Hematopoietic multipotent progenitor cell treated with erythropoietin and hydrocortisone succinate and interleukin-3 and kit ligand, for 17 days (in vitro differentiated cells): Measurements from ENCODE around the gene HMX3.
"Not testable (repeated sequence)": the region's sequence is repeated elsewhere in the genome, so short reads cannot be mapped to it uniquely, and the experiment has no call there.

ENCODE experiments used
- DNase-seq: peaks from one replicate; pipeline ENCODE4 v3.0.0-alpha.2; 2015; ENCODE audit warnings: low spot score

Gene HMX3

DNA sequence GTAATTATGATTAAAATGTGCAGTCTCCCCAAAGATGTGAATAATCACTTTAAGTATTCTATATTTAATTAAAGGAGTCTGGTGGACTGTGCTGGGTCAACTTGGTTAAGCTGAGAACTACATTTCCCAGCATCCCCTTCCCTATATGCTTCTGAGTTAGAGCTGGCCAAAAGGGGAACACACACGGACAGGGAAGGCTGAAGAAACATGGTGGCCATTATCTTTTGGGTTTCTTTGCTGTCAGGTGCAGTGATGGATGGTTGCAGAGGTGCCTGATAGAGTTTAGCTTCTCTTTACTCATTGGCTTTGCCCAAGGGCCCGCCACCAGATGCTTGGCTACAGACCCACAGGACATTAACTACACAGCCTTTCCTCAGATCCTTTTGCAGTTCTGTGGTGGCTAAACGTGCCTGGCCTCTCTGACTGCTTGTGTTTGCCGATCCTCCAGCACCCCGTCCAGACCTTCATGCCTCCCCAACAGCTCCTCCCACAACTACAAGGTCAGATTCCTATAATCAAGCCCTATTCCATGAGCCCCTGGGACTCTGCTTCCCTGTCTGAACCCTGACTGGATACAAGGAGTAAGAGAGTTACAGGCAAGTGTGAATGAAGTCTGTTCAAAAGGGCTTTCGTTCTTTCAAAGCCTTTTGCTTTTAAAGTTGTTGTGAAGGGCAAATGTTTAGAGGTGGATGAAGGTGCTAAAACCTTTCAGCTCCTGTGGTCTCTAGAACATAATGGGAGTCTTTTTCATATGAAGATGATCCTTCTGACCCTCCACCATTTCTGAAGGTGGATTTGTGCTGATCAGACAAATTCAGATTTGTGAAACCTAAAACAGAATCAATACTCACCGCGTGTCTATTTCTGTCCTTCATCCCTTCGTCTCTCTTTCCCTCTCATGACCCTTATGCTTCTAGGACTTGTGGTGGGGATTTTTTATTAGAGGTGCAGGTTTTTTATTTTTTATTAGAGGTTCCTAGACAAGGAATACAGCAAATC, 39.9 kb downstream of the HMX3 start:
- DNase-seq, result no peak

DNA sequence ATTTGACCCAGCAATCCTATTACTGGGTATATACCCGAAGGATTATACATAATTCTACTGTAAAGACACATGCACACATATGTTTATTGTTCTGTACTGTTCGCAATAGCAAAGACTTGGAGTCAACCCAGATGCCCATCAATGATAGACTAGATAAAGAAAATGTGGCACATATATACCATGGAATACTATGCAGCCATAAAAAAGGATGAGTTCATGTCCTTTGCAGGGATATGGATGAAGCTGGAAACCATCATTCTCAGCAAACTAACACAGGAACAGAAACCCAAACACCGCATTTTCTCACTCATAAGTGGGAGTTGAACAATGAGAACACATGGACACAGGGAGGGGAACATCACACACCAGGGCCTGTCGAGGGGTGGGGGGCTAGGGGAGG, 42.6 kb downstream of the HMX3 start:
- not testable (repeated sequence) for DNase-seq

DNA sequence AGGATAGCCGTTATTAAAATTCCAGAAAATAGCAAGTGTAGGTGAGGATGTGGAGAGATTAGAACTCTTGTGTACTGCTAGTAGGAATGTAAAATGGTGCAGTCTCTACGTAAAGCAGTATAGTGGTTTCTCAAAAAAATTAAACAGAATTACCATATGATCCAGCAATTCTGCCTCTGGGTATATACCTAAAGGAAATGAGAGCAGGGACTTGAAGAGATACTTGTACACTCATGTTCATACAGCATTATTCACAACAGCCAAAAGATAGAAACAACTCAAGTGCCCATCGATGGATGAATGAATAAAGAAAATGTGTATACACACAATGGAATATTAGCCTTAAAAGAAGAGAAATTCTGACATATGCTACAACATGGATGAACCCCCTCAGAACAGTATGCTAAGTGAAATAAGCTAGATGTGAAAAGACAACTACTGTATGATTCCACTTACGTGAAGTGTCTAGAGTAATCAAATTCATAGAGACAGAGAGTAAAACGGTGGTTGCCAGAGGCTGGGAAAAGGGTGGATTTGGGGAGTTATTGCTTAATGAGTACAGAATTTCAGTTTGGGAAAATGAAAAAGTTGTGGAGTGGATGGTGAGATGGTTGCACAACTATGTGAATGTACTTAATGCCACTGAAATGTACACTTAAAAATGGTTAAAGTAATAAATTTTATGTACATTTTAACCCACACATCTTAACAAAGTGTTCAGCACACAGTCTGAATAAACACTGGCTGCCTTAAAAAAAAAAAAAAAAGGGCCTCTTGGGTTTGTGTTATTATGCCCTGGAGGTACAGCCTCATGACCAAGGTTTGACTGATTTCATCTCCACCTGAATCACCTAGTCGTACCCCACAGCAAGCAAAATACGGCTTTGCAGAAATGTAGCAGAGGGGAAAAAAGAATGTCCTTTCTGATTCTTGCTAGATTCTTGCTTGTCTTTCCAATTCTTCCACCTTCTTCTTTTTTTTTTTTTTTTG, 44.6 kb downstream of the HMX3 start:
- DNase-seq, result no peak

DNA sequence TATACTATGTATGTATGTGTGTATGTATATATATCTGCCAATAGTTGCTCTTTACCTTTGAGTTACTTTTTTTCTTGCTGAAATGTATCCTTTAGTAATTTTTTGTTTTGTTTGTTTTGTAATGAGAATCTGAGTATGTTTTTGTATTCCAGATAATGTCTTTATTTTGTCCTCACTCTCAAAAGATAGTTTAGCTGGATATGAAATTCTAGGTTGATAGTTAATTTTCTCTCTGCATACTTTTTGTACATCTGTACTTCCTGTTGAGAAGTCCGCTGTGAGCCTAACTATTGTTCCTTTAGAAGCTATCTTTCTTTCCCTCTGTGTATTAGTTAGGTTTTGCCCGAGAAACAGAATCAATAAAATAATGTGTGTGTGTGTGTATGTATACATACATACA, 48.0 kb downstream of the HMX3 start:
- DNase-seq, result no peak

DNA sequence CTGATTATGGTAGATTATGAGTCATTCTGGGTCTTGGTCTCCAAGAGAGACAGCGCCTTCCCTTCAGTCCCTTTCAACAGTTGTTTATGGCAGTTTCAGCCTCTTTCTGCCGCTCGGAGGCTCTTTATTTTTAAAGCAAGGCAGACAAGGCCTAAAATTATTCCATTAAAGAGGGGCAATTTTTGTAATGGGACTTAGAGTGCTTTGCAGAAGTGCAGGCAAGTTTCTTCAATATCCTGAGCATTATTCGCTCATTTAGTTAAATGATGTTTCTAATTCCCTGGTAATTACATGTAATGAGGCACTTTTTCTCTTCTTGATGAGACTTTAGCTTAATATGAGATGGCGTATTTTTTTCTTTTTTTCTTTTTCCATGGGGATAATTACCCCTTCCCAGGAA, 52.0 kb downstream of the HMX3 start:
- no peak for DNase-seq
